GM18951 (cell line): ENCODE results near the gene SHE.

Source experiments
- POLR2A ChIP-seq: IDR thresholded peaks from 4 replicates; pipeline ENCODE4 v1.6.1; 2011; ENCODE audit warnings: mild to moderate bottlenecking; ENCODE audit not compliant: insufficient read length, insufficient read depth; ENCODE audit errors: extremely low read depth
- in situ Hi-C: fragments of 300-500 bp; cut with MboI; formaldehyde crosslinking; loops from one replicate; pipeline ENCODE4 v1.12.0; 2022; ENCODE audit warnings: low sequenced_read_pairs, mixed read lengths, inconsistent platforms; ENCODE audit not compliant: unreplicated experiment

The SHE gene

DNA sequence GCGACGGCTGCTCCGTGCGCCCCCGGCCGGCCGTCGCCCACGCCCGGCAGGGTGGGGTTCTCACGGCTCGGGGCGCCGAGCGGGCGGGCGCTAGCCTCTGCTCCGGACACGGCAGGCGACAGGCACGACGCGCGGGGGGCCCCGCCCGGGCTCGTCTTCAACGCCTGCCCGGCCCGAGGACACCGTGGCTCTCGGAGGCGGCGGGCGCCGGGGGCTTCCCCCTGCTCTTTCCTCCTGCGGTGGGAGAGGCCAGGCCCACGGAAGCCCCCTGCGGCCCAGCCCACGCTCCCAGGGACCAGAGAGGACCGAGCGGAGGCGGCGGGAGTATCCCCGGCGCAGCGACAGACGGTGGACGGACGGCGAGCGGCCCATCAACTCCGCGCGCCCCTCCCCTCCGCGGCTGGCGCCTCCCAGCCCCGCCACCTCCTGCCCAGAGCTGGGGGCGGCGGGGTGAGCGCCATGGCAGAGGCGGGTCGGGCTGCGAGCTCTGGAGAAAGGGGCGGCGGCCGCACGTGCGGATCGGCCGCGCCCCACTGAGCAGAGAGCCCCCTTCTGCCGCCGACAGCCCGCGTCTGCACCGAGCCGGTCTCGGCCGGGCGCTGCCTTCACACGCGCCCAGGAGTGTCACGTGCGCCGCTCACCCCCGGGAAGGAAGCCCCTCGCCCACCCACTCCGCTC, at the start of gene SHE, which contains the start of gene TDRD10:
Gene SHE, minus strand, starts transcription at position 347 of the 678 bp plus-strand sequence. CDS start 386 bp downstream, outside the sequence.
Gene TDRD10, plus strand, starts transcription at position 154 of the 678 bp plus-strand sequence. CDS start 4,685 bp downstream, outside the sequence.
- TF ChIP-seq POLR2A, result no peak
- in situ Hi-C loops, result no loop called here

DNA sequence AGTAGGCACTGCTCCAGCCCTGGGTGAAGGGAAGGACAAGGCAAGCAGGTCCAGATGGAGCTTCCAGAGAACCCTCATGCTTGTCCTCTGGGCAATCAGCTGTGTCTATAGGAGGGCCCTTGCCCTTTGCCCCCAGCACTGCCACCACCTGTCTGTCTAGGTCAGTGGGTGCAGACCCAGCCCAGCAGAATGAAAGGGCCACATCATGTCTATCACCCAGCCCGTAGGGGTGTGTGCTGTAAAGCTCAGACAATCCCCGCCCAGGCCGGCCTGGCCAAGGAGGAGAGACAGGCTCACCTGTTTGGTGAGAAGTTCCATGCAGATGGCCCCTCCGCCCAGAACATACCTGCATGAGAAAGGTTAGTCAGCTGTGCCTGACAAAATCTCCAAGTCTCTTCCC, 49.3 kb upstream of the SHE start:
- no peak for TF ChIP-seq POLR2A
- in situ Hi-C loops, result loop anchor here (25.0 kb wide), 1 partner anchor 336 kb away; no protein-coding TSS in a partner anchor

DNA sequence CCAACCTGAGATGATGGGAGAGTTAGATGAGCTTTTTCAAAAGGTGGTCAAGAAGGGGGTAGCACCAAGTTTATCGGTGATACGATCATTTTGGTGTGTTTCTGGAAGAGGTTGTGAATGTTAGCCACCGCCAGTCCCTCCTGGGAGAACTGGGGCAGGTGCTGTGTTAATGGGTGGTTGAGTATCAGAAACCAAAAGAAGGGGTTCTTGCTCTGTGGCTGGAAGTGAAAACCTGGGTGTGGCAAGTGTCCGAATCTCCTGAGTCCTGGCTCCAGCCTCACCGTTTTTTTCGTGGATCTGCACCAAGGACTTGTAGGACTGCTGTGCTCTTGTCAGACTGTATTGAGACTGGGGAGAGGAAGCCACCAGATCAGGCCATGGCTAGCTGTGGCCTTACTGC, 48.4 kb upstream of the SHE start:
- TF ChIP-seq POLR2A, result no peak
- in situ Hi-C loops, result loop anchor here (25.0 kb wide), 1 partner anchor 337 kb away; no protein-coding TSS in a partner anchor

DNA sequence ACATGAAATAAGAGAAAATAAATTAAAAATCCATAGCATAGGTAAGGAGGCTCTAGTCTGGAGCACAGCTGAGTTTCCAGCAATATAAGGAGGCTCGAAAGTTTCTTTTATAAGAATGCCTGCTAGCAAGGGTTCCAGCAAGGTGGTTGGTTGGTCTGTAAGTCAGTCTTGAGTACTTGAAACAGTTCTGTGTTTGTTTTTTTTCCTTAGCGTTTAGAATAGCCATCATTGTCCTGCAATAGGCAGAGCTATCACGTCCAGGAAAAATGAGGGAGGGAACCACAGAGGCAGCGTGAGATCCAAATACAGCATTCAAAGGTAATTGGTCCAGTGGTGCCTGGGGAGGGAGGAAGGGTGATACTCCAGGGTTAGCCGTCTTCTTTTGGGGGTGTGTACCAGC, 47.9 kb upstream of the SHE start:
- TF ChIP-seq POLR2A, result no peak
- in situ Hi-C loops, result loop anchor here (25.0 kb wide), 1 partner anchor 337 kb away; no protein-coding TSS in a partner anchor

GRCh38 chr1:154549202-154549770, 47.1 kb upstream of the SHE start:
- in situ Hi-C loops, result no loop called here
- no peak for TF ChIP-seq POLR2A

- no peak for TF ChIP-seq POLR2A
- in situ Hi-C loops, result no loop called here
These were observed 45.8 kb upstream of the SHE start for GRCh38 chr1:154548028-154548427.

- in situ Hi-C loops, result no loop called here
- TF ChIP-seq POLR2A, result no peak
These were observed 45.0 kb upstream of the SHE start for GRCh38 chr1:154547105-154547732.

GRCh38 chr1:154546264-154547063, 44.3 kb upstream of the SHE start:
- TF ChIP-seq POLR2A, result no peak
- in situ Hi-C loops, result no loop called here

GRCh38 chr1:154541231-154541630, 39.0 kb upstream of the SHE start:
- TF ChIP-seq POLR2A, result no peak
- in situ Hi-C loops, result no loop called here

- in situ Hi-C loops, result no loop called here
- TF ChIP-seq POLR2A, result no peak
These were observed 37.6 kb upstream of the SHE start for GRCh38 chr1:154539486-154540483.

DNA sequence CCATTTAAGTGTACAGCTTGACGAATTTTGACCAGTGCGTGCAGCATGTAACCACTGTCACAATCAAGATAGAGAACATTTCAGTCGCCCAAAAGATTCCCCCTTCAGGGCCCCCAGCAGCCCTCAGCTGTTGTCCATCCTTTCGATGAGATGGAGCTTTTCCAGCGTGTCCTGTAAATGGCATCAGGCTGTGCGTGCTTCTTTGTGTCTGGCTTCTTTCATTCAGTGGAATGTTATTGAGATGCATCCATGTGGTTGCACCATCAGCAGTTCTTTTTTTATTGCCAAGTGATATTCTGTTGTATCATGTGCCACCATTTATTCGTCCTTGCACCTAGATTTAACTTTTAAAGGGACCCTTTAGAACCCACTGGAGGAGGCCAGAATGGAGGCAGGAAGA, 34.4 kb upstream of the SHE start:
- in situ Hi-C loops, result no loop called here
- no peak for TF ChIP-seq POLR2A
